ENCODE results near the gene SUPT20H.

Gene SUPT20H

GRCh38 chr13:37001921-37002250, 57.6 kb downstream of the SUPT20H start:
- DNase-seq (ENCODE audit: low read depth in 1 of 2, low spot score in 1 of 2) = no peak

GRCh38 chr13:36999054-36999714, 60.3 kb downstream of the SUPT20H start, which contains the start of gene ALG5:
Gene ALG5 (minus strand): TSS chr13:36999340. CDS start chr13:36999300, 40 bp downstream.
- peak; percentile 85 to 86 for DNase-seq (ENCODE audit: low read depth in 1 of 2, low spot score in 1 of 2)

- DNase-seq (ENCODE audit: low read depth in 1 of 2, low spot score in 1 of 2) = no peak
These were observed 60.9 kb downstream of the SUPT20H start for GRCh38 chr13:36998624-36999041.

- DNase-seq (ENCODE audit: low read depth in 1 of 2, low spot score in 1 of 2) = no peak
These were observed 61.6 kb downstream of the SUPT20H start for GRCh38 chr13:36997716-36998427.

GRCh38 chr13:36992362-36992761, 67.1 kb downstream of the SUPT20H start:
- no peak for DNase-seq (ENCODE audit: low read depth in 1 of 2, low spot score in 1 of 2)

- DNase-seq (ENCODE audit: low read depth in 1 of 2, low spot score in 1 of 2) = no peak
These were observed 72.8 kb downstream of the SUPT20H start for GRCh38 chr13:36986462-36987240.

- no peak for DNase-seq (ENCODE audit: low read depth in 1 of 2, low spot score in 1 of 2)
These were observed 78.2 kb downstream of the SUPT20H start for GRCh38 chr13:36981156-36981743.

- DNase-seq (ENCODE audit: low read depth in 1 of 2, low spot score in 1 of 2) = no peak
These were observed 80.0 kb downstream of the SUPT20H start for GRCh38 chr13:36979361-36980050.

GRCh38 chr13:36975172-36975571, 84.3 kb downstream of the SUPT20H start:
- DNase-seq (ENCODE audit: low read depth in 1 of 2, low spot score in 1 of 2) = no peak

- DNase-seq (ENCODE audit: low read depth in 1 of 2, low spot score in 1 of 2) = no peak
These were observed 85.7 kb downstream of the SUPT20H start for GRCh38 chr13:36973621-36974295.

- no peak for DNase-seq (ENCODE audit: low read depth in 1 of 2, low spot score in 1 of 2)
These were observed 86.5 kb downstream of the SUPT20H start for GRCh38 chr13:36973009-36973408.

- DNase-seq (ENCODE audit: low read depth in 1 of 2, low spot score in 1 of 2) = no peak
These were observed 93.1 kb downstream of the SUPT20H start for GRCh38 chr13:36966404-36966803.

GRCh38 chr13:36965767-36966166, 93.7 kb downstream of the SUPT20H start:
- no peak for DNase-seq (ENCODE audit: low read depth in 1 of 2, low spot score in 1 of 2)

GRCh38 chr13:36959456-36960116, 99.9 kb downstream of the SUPT20H start:
- DNase-seq (ENCODE audit: low read depth in 1 of 2, low spot score in 1 of 2) = no peak
